HG03103 (cell line): ENCODE results near the gene MYOG.

Source experiments
- ATAC-seq: cut with Tn5 transposase; IDR thresholded peaks from one replicate; pipeline ENCODE4 v1.9.1; 2021; ENCODE audit warnings: low read depth; ENCODE audit not compliant: unreplicated experiment

MYOG gene

DNA sequence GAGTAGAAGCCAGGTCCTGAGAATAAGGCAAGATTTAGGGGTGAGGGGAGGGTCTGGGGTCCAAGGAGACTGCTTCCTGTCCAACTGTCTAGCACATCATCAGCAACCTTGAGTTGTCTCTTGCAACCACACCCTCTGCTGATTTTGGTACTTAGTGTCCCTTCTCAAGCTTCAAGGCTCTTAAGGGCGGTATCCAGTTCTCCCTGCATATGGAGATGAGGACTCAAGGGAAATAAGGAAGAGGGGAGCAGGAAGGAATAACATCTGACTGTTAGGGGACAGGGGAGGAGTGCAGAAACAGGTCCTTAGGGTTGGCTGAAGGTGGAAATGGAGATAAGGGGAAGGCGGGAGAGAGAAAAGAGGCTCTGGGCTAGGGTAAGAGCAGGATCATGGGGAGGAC, 12.3 kb downstream of the MYOG start:
- no peak for ATAC-seq

DNA sequence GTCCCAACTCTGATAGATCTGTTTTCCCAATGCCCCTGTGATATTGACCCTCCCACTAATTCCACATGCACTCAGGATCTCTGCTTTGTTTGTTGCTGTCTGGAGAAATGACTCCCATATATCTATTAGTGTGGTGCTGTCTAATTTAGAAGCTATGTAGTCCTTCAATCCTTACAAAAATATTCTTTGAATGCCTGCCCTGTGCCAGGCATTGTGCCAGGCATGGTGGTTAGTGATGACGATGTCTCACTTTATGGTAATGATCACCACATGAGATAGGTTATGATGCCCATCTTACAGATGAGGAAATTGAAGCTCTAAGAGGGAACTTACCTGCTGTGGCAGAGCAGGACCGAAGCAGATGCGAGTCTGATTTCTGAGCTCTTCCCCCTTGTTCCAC, 12.9 kb downstream of the MYOG start:
- ATAC-seq = no peak

GRCh38 chr1:203072002-203072602, 13.7 kb downstream of the MYOG start:
- no peak for ATAC-seq

GRCh38 chr1:203069030-203069747, 16.6 kb downstream of the MYOG start:
- no peak for ATAC-seq

DNA sequence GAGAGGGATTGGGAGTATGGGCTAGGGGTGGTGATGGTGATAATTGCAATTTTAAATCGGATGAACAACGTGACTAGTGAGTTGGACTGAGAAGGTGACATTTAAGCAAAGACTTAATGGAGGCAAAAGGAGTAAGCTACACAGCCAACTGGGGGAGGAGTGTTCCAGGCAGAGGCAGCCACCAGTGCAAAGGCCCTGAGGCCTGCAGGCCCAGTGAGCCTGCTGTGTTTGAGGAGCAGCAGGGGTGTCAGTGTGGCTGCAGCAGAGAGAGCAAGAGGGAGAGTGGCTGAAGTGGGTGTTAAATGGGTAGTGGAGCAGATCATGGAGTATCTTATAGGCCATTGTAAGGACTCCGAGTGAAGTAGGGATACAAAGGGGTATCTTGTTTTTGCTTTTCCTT, 18.8 kb downstream of the MYOG start:
- no peak for ATAC-seq

- ATAC-seq = no peak
Observed at GRCh38 chr1:203065986-203066385, 19.8 kb downstream of the MYOG start.

GRCh38 chr1:203065191-203065590, 20.6 kb downstream of the MYOG start:
- no peak for ATAC-seq

DNA sequence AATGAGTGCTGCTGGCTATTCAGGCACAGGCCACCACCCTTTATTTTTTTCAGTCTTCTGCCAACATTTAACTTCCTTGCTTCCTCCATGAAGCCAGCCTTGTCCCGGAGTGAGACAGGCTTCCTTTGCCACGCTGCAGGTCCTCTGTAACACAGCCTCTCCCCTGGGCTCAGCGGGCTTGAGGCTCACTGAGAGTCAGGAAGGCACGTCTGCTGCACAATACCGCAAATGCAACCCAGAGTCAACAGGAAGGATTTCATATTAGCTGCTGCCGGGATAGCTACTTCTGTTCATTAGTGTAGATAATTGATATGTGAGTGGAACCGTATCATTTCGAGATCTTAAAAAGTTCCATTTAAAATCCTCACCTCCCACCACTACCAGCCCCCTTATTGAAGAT, 22.5 kb downstream of the MYOG start:
- ATAC-seq = no peak

DNA sequence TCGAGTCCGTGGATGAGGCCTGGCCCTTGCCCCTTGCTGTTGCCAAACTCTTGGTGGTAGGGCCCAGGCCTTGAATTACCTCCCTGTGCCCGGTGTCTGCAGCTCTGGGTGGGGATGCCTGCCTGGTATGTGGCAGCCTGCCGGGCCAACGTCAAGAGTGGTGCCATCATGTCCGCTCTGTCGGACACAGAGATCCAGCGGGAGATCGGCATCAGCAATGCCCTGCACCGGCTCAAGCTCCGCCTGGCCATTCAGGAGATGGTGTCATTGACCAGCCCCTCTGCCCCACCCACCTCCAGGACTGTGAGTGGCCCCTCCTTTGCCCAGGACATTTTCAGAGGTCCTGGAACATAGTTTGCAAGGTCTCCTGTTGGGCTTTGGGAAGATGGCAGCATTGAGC, 25.7 kb downstream of the MYOG start:
- no peak for ATAC-seq

DNA sequence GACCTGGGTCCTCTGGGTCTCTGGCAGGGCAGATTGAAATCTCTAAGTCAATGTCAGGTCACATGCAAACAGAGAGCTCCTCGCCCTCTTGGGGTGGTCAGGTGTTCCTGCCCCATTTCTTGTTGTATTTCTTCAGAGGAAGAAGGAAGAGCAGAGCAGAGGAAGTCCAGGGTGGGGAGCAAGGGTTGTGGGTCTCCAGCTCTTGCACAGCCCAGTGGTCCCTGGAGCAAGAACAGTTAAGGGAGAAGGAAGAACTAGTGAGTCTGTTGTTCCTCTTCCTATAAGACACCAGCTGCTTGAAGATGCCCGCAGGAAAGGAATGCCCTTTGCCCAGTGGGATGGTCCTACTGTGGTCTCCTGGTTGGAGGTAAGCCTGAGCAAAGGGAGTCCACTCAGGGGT, 26.3 kb downstream of the MYOG start:
- ATAC-seq = no peak

GRCh38 chr1:203058676-203058935, 27.2 kb downstream of the MYOG start:
- ATAC-seq = no peak

DNA sequence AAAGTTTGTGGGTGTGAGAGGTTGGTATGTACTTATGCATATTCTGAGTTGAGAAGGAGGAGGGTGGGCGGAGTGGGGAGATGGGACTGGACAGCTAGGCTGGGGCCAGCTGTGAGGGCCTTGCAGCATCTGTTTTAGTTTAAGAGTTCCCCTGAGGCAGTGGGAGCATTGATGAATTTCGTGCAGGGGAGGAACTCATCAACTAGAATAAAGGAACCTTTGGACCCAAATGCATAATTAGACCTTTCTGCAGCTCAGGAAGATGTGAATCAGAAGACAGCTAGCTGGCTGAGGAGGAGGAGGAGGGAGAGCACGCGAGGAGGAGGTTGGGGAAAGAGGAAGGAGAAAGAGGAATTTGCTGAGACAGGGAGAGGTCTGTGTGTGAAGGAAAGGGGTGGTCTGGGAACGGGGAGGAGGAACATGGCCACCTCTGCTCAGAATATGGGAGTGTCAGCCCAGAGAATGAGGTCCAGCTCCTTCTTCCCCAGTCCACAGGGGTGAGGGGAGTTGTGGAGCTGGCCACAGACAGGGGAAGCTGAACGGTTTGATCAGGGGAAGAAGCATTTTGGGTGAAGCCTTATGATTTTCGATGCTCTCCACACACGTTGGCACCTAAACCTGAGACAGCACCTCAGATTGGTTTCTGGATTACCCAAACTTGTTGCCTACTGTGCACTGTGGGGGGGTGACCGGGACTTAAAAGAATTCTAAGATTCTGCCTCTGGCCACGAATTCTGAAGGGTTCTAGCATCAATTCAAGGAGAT, 27.7 kb downstream of the MYOG start:
- no peak for ATAC-seq

DNA sequence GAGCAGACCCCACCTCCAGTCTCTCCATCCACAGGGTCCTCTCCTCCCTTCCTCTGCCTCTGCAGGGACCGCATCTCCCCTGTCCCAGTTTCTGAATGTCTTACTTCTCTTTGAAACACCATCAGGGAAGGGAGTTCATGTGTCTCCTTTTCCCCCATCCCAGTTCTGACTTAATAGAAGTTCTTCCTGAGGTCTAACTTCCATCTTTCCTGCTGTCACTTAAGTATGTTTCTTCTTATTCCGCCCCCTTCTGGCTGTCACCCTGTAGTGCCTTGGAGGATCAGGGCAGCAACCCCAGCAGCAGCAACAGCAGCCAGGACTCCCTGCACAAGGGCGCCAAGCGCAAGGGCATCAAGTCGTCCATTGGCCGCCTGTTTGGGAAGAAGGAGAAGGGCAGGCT, 29.3 kb downstream of the MYOG start:
- no peak for ATAC-seq

GRCh38 chr1:203056012-203056411, 29.8 kb downstream of the MYOG start:
- ATAC-seq = no peak

DNA sequence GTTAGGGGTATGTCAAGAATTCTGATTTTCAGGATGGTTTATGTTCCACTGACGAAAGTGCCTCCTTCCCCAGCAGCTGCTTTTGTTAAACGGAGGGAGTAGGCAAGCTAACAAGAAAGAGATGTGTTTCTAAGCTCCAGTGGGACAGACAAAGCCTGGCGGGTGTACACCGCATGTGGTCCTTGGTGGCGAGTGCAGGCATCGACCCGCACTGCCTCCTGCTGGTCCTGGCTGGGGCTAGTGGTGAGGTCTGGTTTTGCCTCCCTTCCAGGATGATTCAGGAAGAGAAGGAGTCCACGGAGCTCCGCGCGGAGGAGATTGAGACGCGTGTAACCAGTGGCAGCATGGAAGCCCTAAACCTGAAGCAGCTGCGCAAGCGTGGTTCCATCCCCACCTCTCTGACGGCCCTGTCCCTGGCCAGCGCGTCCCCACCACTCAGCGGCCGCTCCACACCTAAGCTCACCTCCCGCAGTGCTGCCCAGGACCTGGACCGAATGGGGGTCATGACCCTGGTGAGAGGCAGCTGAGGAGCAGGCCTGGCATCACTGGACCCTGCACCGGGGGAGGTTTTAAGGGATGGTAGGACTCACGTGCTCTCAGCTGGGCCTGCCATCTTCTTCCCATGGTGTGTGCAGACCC, 30.5 kb downstream of the MYOG start:
- no peak for ATAC-seq

- ATAC-seq = no peak
Observed at GRCh38 chr1:203054642-203055041, 31.2 kb downstream of the MYOG start.

DNA sequence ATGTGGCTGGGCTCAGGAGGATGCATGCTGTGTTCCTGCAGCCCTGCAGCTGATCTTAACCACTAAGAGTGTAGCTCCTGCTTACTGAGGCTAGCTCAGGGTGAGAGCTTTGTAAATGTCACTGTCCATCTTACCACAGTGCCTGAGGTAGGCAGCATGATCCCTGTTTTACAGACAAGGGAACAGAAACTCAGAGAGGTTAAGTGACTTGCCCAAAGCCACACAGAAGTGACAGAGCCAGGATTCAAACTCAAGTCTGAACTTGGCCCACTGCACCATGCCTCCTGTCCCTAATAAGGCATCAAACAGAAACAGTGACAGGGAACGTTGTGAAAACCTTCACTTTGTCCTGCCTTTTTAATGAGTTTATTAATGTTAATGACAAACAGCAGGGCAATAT, 31.6 kb downstream of the MYOG start:
- ATAC-seq = no peak

- no peak for ATAC-seq
Observed at GRCh38 chr1:203052601-203053000, 33.2 kb downstream of the MYOG start.

DNA sequence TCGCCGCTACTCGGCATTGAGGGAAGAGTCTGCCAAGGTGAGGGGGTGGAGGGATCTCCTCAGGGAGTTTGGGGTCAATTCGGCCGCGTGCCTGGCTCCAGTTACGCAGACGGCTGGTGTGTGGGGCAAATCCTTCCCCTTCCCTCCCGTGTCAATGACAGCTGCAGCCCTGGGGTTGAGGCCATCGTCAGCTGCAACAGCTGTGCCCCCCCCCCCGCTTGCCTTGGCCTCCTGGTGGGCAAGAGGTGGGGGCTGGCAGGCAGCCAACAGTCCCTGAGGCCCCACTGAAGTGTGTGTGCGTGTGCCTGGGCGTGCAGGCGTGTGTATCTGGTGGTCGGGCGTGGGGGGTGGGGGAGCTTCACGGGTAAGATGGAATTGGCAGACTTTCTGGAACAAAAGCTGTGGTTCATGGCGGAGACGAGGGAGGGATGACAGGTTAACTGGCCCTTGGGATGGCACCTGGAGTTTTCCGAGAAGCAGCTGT, 33.9 kb downstream of the MYOG start:
- ATAC-seq = no peak

GRCh38 chr1:203050826-203051225, 35.0 kb downstream of the MYOG start:
- ATAC-seq = no peak

DNA sequence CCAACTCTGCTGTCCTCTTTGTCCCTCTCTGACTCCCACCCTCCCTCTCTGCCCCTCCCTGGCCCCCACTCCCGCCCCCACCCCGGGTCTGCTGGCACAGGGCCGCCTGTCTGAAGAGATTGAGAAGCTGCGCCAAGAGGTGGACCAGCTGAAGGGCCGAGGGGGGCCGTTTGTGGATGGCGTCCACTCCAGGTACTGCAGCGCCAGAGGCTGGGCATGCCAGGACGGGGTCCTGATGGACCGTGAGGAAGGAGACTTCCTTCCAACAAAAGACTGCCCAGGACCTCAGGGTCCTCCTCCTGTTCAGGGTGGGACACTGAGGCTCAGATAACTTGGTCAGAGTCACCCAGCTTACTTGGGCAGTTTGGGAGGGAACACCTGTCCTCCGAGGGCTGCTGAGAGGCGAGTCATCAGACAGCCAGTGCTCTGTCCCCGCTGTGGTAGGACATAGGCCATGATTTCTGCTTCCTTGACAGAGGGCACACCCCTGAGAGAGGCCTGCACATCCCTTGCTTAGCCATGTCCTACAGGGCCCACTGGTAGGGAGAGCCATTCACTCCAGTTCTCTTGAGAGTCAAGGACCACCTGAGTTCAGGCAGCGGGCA, 36.1 kb downstream of the MYOG start:
- no peak for ATAC-seq
